Measurements from ENCODE around the gene DNAJC13.

Gene DNAJC13

DNA sequence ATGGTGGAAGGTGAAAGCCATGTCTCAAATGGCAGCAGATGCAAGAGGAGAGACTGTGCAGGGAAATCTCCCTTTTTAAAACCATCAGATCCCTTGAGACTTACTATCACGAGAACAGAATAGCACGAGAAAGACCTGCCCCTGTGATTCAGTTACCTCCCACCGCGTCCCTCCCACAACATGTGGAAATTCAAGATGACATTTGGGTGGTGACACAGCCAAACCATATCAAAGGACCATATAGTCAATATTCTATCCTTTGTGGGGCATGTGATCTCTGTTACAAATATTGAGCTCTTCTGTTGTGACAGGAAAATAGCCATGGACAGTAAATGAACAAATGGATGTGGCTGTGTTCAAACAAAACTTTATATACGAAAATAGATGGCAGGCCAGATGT, 102.6 kb downstream of the DNAJC13 start:
- H2AFZ ChIP-seq (ENCODE audit: low read length), result no peak overlapping the region
- no peaks in the 10 kb centered on the region for H3K79me2 ChIP-seq (ENCODE audit: insufficient read depth, low read length)
- no peaks in the 10 kb centered on the region for H3F3A ChIP-seq (ENCODE audit: low read depth)
- TF ChIP-seq, protein P1, sequence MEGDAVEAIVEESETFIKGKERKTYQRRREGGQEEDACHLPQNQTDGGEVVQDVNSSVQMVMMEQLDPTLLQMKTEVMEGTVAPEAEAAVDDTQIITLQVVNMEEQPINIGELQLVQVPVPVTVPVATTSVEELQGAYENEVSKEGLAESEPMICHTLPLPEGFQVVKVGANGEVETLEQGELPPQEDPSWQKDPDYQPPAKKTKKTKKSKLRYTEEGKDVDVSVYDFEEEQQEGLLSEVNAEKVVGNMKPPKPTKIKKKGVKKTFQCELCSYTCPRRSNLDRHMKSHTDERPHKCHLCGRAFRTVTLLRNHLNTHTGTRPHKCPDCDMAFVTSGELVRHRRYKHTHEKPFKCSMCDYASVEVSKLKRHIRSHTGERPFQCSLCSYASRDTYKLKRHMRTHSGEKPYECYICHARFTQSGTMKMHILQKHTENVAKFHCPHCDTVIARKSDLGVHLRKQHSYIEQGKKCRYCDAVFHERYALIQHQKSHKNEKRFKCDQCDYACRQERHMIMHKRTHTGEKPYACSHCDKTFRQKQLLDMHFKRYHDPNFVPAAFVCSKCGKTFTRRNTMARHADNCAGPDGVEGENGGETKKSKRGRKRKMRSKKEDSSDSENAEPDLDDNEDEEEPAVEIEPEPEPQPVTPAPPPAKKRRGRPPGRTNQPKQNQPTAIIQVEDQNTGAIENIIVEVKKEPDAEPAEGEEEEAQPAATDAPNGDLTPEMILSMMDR (conservative IDR thresholded peaks at IDR 0.05; ENCODE audit: low read length), result no peak
- TF ChIP-seq EZH2phosphoT487 (IDR thresholded peaks at IDR 0.05; ENCODE audit: borderline replicate concordance), result no peak
- no peaks in the 10 kb centered on the region for H3K9me2 ChIP-seq (replicated peaks; ENCODE audit: low read depth, low read length)
- H3K9ac ChIP-seq (ENCODE audit: low read depth, low read length, poor library complexity, severe bottlenecking), result no peak overlapping the region
- peaks cover 65% of the 10 kb centered on the region for H3K36me3 ChIP-seq (ENCODE audit: insufficient read depth, low read length)
- H3K9me3 ChIP-seq (ENCODE audit: insufficient read depth, low read depth, low read length), result no peaks in the 10 kb centered on the region
- no peak overlapping the region for H3K4me3 ChIP-seq (ENCODE audit: low read length, poor library complexity, severe bottlenecking)
- H3K4me2 ChIP-seq (ENCODE audit: low read depth, low read length, poor library complexity, severe bottlenecking), result no peak overlapping the region
- H3K4me1 ChIP-seq (ENCODE audit: insufficient read depth, low read length, poor library complexity, severe bottlenecking), result no peaks in the 10 kb centered on the region
- H4K20me1 ChIP-seq (ENCODE audit: insufficient read depth, low read length, poor library complexity, severe bottlenecking), result no peaks in the 10 kb centered on the region
- no peaks in the 10 kb centered on the region for H3K27me3 ChIP-seq (ENCODE audit: insufficient read depth, low read length, poor library complexity, severe bottlenecking)

DNA sequence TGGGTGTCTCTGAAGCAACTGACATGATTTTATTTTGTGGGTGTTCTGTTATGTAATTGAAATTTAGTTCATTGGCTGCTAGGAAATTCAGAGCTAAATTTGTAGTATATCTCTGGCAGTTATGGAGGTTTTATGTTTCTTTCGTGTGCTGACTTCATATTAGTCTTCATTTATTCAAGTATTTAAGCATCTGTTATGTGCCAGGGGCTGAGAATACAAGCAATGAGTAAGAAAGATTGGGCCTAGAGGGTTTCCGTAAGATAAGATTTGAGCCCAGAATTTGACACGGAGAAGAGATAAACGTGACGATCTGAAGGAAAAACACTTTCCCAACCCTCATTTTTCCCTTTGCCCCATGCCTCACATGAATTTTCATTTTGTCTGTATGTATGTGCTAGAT, 104.6 kb downstream of the DNAJC13 start:
- Histone ChIP-seq H3F3A (ENCODE audit: low read depth) (no peaks in the 10 kb centered on the region), H3K36me3 (ENCODE audit: insufficient read depth, low read length) (peaks cover 64% of the 10 kb centered on the region; the same call in 1 of the 2 replicates), H3K27me3 (ENCODE audit: insufficient read depth, low read length, poor library complexity, severe bottlenecking) (no peaks in the 10 kb centered on the region), H3K79me2 (ENCODE audit: insufficient read depth, low read length) (no peaks in the 10 kb centered on the region), H3K9me3 (ENCODE audit: insufficient read depth, low read depth, low read length) (no peaks in the 10 kb centered on the region), H2AFZ (ENCODE audit: low read length) (no peak overlapping the region), H3K9ac (ENCODE audit: low read depth, low read length, poor library complexity, severe bottlenecking) (no peak overlapping the region), H3K4me1 (ENCODE audit: insufficient read depth, low read length, poor library complexity, severe bottlenecking) (no peaks in the 10 kb centered on the region), H3K4me2 (ENCODE audit: low read depth, low read length, poor library complexity, severe bottlenecking) (no peak overlapping the region), H4K20me1 (ENCODE audit: insufficient read depth, low read length, poor library complexity, severe bottlenecking) (no peaks in the 10 kb centered on the region), H3K4me3 (ENCODE audit: low read length, poor library complexity, severe bottlenecking) (no peak overlapping the region), H3K9me2 (replicated peaks; ENCODE audit: low read depth, low read length) (no peaks in the 10 kb centered on the region)
- TF ChIP-seq, protein P1 (conservative IDR thresholded peaks at IDR 0.05; ENCODE audit: low read length), result no peak
- no peak for TF ChIP-seq EZH2phosphoT487 (IDR thresholded peaks at IDR 0.05; ENCODE audit: borderline replicate concordance)

DNA sequence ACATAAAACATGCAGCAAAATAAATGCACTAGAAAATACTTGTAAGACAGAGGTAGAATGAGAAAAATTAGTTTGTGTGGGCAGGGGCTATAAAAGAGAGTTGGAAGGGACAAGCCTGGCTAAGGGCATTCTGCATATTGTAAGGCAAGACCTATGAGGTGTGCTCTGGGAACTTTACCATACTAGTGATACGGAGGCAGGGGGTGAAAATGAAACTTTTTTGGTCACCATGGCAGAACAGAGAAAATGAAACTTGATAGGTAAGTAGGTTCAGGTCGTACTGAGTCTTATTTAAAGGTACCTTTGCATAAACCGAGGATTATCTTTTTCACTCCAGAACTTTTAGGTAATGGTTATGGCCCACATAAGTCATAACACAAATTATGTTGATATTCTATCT, 105.1 kb downstream of the DNAJC13 start:
- Histone ChIP-seq H3K9me3 (ENCODE audit: insufficient read depth, low read depth, low read length) (no peaks in the 10 kb centered on the region), H3K36me3 (ENCODE audit: insufficient read depth, low read length) (peaks cover 62% of the 10 kb centered on the region; the same call in 1 of the 2 replicates), H3F3A (ENCODE audit: low read depth) (no peaks in the 10 kb centered on the region), H3K4me2 (ENCODE audit: low read depth, low read length, poor library complexity, severe bottlenecking) (no peak overlapping the region), H3K9ac (ENCODE audit: low read depth, low read length, poor library complexity, severe bottlenecking) (no peak overlapping the region), H4K20me1 (ENCODE audit: insufficient read depth, low read length, poor library complexity, severe bottlenecking) (no peaks in the 10 kb centered on the region), H3K9me2 (replicated peaks; ENCODE audit: low read depth, low read length) (no peaks in the 10 kb centered on the region), H2AFZ (ENCODE audit: low read length) (no peak overlapping the region), H3K27me3 (ENCODE audit: insufficient read depth, low read length, poor library complexity, severe bottlenecking) (no peaks in the 10 kb centered on the region), H3K79me2 (ENCODE audit: insufficient read depth, low read length) (no peaks in the 10 kb centered on the region), H3K4me3 (ENCODE audit: low read length, poor library complexity, severe bottlenecking) (no peak overlapping the region), H3K4me1 (ENCODE audit: insufficient read depth, low read length, poor library complexity, severe bottlenecking) (no peaks in the 10 kb centered on the region)
- no peak for TF ChIP-seq EZH2phosphoT487 (IDR thresholded peaks at IDR 0.05; ENCODE audit: borderline replicate concordance)
- TF ChIP-seq, protein P1 (conservative IDR thresholded peaks at IDR 0.05; ENCODE audit: low read length), result no peak

Data from Loucy (cell line).